WTC11 (cell line): Measurements from ENCODE around the gene IMPDH1. TPM values are rescaled to one million over a fixed set of nuclear protein-coding genes. Genes with fewer than 3 reads are reported as not detected.

Experiments
- ATAC-seq: fragments of 200-7000 bp; cut with Tn5 transposase; 2 replicates; pipeline ENCODE4 v1.10.0; 2021; ENCODE audit warnings: mild to moderate bottlenecking, moderate library complexity
- CTCF ChIA-PET: fragments of 300-600 bp; sonication (Branson Sonifier 250); formaldehyde crosslinking; loops from one replicate; lab custom pipeline; 2021; ENCODE audit warnings: antibody characterized with exemption; lab: Charles Lee
- POLR2A ChIA-PET: fragments of 350-600 bp; sonication (Branson Sonifier 250); formaldehyde crosslinking; loops from one replicate; lab custom pipeline; 2021; ENCODE audit warnings: antibody characterized with exemption; lab: Charles Lee
- DNase-seq: peaks from one replicate; pipeline ENCODE4 v3.0.0; 2021; ENCODE audit warnings: low spot score
- H3K27ac Mint-ChIP-seq: 2 replicates; pipeline ENCODE4 v1.8.0; 2021; ENCODE audit warnings: mixed read lengths
- H3K27me3 Mint-ChIP-seq: 2 replicates; pipeline ENCODE4 v1.8.0; 2021; ENCODE audit warnings: low read depth, mild to moderate bottlenecking, moderate library complexity, mixed read lengths
- H3K36me3 Mint-ChIP-seq: 2 replicates; pipeline ENCODE4 v1.8.0; 2021; ENCODE audit warnings: mixed read lengths
- H3K4me1 Mint-ChIP-seq: 2 replicates; pipeline ENCODE4 v1.8.0; 2022; ENCODE audit warnings: mixed read lengths
- H3K4me3 Mint-ChIP-seq: 2 replicates; pipeline ENCODE4 v1.8.0; 2021; ENCODE audit warnings: mild to moderate bottlenecking, moderate library complexity, mixed read lengths
- H3K9me3 Mint-ChIP-seq: 2 replicates; pipeline ENCODE4 v1.8.0; 2021; ENCODE audit warnings: mixed read lengths
- AR ChIP-seq: fragments of 250-450 bp; sonication (Bioruptor Pico); IDR thresholded peaks from 2 replicates; pipeline ENCODE4 v1.9.0; 2021; ENCODE audit warnings: mild to moderate bottlenecking
- ATF3 ChIP-seq: sonication (generic); formaldehyde crosslinking; conservative IDR thresholded peaks from 2 replicates; pipeline ENCODE4 v1.8.1; 2022; ENCODE audit warnings: mild to moderate bottlenecking, missing genetic modification reagents
- CREM ChIP-seq: sonication (generic); formaldehyde crosslinking; IDR thresholded peaks from 2 replicates; pipeline ENCODE4 v1.8.1; 2022; ENCODE audit warnings: mild to moderate bottlenecking, missing genetic modification reagents, moderate library complexity
- ESRRA ChIP-seq: sonication (generic); formaldehyde crosslinking; IDR thresholded peaks from 2 replicates; pipeline ENCODE4 v1.8.1; 2022; ENCODE audit warnings: mild to moderate bottlenecking, missing genetic modification reagents, borderline replicate concordance
- IRF1 ChIP-seq: sonication (generic); formaldehyde crosslinking; IDR thresholded peaks from 2 replicates; pipeline ENCODE4 v1.8.0; 2023; ENCODE audit warnings: missing genetic modification reagents
- PRRX2 ChIP-seq: fragments of 250-450 bp; sonication (Bioruptor Pico); IDR thresholded peaks from 2 replicates; pipeline ENCODE4 v1.8.0; 2021; ENCODE audit warnings: mild to moderate bottlenecking
- RELA ChIP-seq: sonication (generic); formaldehyde crosslinking; IDR thresholded peaks from 2 replicates; pipeline ENCODE4 v1.8.1; 2022; ENCODE audit warnings: missing genetic modification reagents, mild to moderate bottlenecking, borderline replicate concordance
- RORB ChIP-seq: fragments of 250-450 bp; sonication (Bioruptor Pico); IDR thresholded peaks from 2 replicates; pipeline ENCODE4 v1.9.0; 2021; ENCODE audit warnings: mild to moderate bottlenecking
- ZBTB43 ChIP-seq: sonication (generic); formaldehyde crosslinking; IDR thresholded peaks from 2 replicates; pipeline ENCODE4 v1.8.1; 2023; ENCODE audit warnings: mild to moderate bottlenecking, missing genetic modification reagents
- ZNF121 ChIP-seq: sonication (generic); formaldehyde crosslinking; IDR thresholded peaks from 2 replicates; pipeline ENCODE4 v1.8.0; 2023; ENCODE audit warnings: missing genetic modification reagents
- ZNF219 ChIP-seq: sonication (generic); formaldehyde crosslinking; IDR thresholded peaks from 2 replicates; pipeline ENCODE4 v1.8.0; 2023; ENCODE audit warnings: missing genetic modification reagents, mild to moderate bottlenecking, borderline replicate concordance
- ZNF416 ChIP-seq: fragments of 250-450 bp; sonication (Bioruptor Pico); IDR thresholded peaks from 2 replicates; pipeline ENCODE4 v1.9.0; 2021; ENCODE audit warnings: mild to moderate bottlenecking, inconsistent platforms
- ZNF425 ChIP-seq: fragments of 250-450 bp; sonication (Bioruptor Pico); conservative IDR thresholded peaks from 2 replicates; pipeline ENCODE4 v1.9.0; 2021; ENCODE audit warnings: mild to moderate bottlenecking
- ZNF532 ChIP-seq: fragments of 250-450 bp; sonication (Bioruptor Pico); IDR thresholded peaks from 2 replicates; pipeline ENCODE4 v1.9.0; 2021; ENCODE audit warnings: mild to moderate bottlenecking, borderline replicate concordance
- total RNA-seq: library from RNA; stranded (reverse); gene quantifications from 3 replicates; pipeline ENCODE4 v1.2.3, GENCODE V29; 2021

The IMPDH1 gene
- total RNA-seq, 1 experiment from 2014 or later, result 54.2 TPM

- H3K27ac Mint-ChIP-seq, result no peak overlapping the region
- ATAC-seq (no peak), DNase-seq (no peak)
- TF ChIP-seq ATF3 (CRISPR knock-in tag) (no peak), CREM (CRISPR knock-in tag) (no peak), RORB (CRISPR knock-in tag) (no peak), ZNF121 (no peak), ZBTB43 (CRISPR knock-in tag) (no peak), AR (no peak), ZNF416 (CRISPR knock-in tag) (no peak), ZNF219 (CRISPR knock-in tag) (no peak), ZNF532 (CRISPR knock-in tag) (no peak), RELA (no peak), PRRX2 (no peak), ZNF425 (CRISPR knock-in tag) (no peak), ESRRA (CRISPR knock-in tag) (no peak), IRF1 (CRISPR knock-in tag) (no peak)
- H3K4me1 Mint-ChIP-seq, result peaks cover 37% of the 10 kb centered on the region
- peaks cover 67% of the 10 kb centered on the region for H3K27me3 Mint-ChIP-seq
- CTCF ChIA-PET, result interaction anchor here (0.6 to 4.4 kb wide), 8 partner anchors 8 to 54 kb away, joined by 3 to 47 read pairs (median 8); no protein-coding TSS in a partner anchor
- POLR2A ChIA-PET, result no interaction called here
- H3K9me3 Mint-ChIP-seq, result no peaks in the 10 kb centered on the region
- no peaks in the 10 kb centered on the region for H3K36me3 Mint-ChIP-seq
- H3K4me3 Mint-ChIP-seq, result no peak overlapping the region
Observed at GRCh38 chr7:128407233-128407589, 2.6 kb downstream of the IMPDH1 start.
